Measurements from ENCODE around the gene CCNT1.

Gene CCNT1

DNA sequence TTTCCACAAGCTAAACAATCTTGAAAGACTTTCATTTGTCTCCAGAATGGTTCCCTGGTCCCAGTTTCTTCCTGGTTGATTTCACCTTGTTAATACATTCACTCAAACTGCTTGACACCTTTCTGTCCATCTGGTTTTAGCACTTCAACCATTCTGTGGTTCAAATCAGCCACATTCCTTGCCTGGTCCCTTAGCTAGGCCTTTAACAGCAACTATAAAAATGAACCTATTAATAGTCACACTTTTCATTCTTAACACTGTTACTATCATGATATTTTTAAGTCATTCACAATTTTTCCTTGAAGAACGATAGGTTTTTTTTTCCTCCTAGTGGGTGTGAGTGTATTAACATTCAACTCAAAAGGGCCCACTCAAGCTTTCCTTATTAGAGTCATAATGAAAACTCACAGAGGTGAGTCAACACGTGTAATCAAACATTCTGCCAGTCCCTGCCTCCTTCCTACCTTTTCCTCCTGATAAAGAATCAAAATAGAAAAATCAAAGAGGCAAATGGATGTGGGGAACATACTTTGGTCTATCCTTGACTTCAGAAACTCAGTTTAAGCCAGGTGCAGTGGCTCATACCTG, 34.4 kb upstream of the CCNT1 start:
- no peak overlapping the region for H3K4me3 Mint-ChIP-seq
- DNase-seq, result no peak
- peaks cover 21% of the 10 kb centered on the region for H3K27me3 Mint-ChIP-seq (ENCODE audit: low read depth, poor library complexity)
- H3K36me3 Mint-ChIP-seq (ENCODE audit: low read depth), result no peaks in the 10 kb centered on the region
- TF ChIP-seq, protein P1, sequence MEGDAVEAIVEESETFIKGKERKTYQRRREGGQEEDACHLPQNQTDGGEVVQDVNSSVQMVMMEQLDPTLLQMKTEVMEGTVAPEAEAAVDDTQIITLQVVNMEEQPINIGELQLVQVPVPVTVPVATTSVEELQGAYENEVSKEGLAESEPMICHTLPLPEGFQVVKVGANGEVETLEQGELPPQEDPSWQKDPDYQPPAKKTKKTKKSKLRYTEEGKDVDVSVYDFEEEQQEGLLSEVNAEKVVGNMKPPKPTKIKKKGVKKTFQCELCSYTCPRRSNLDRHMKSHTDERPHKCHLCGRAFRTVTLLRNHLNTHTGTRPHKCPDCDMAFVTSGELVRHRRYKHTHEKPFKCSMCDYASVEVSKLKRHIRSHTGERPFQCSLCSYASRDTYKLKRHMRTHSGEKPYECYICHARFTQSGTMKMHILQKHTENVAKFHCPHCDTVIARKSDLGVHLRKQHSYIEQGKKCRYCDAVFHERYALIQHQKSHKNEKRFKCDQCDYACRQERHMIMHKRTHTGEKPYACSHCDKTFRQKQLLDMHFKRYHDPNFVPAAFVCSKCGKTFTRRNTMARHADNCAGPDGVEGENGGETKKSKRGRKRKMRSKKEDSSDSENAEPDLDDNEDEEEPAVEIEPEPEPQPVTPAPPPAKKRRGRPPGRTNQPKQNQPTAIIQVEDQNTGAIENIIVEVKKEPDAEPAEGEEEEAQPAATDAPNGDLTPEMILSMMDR (IDR thresholded peaks at IDR 0.05), result no peak
- H3K27ac Mint-ChIP-seq, result no peak overlapping the region
- peaks cover 5% of the 10 kb centered on the region for H3K4me1 Mint-ChIP-seq
- H3K9me3 Mint-ChIP-seq, result no peaks in the 10 kb centered on the region

DNA sequence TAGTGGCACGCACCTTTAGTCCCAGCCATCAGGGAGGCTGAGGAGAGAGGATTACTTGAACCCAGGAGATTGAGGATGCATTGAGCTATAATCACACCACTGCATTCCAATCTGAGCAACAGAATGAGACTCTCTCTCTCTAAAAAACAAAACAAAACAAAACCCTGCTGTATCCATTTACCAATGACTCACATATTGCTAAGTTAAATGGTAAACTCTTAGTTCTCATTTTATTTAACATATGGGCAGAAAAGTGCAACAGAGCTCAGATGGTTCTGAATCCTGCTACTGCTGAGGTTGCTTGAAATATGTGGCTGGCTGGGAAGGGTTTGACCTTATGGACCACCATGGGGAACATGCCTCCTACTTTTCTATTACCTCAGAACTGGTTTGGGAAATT, 33.7 kb upstream of the CCNT1 start:
- no peaks in the 10 kb centered on the region for H3K9me3 Mint-ChIP-seq

DNA sequence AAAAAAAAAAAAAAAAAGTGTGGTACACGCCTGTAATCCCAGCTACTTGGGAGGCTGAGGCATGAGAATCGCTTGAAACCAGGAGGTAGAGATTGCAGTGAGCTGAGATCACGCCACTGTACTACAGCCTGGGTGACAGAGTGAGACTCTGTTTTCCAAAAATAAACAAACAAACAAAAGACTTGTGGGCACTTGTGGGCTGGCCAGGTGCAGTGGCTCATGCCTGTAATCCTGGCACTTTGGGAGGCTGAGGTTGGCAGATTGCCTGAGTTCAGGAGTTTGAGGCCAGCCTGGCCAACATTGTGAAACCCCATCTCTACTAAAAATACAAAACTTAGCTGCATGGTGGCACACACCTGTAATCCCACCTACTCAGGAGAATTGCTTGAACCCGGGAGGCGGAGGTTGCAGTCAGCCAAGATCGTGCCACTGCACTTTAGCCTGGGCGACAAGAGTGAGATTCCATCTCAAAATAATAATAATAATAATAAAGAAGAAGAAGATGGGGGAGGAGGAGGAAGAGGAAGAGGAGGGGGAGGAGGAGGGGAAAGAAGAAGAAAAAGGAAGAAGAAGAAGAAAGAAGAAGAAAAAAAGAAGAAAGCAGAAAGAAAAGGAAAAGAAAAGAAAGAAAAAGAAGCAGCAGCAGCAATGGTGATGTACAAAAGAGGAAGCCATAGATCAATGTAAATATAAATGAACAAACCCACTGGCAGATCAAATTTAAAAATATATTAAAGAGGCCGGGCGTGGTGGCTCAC, 27.9 kb upstream of the CCNT1 start:
- no peak for DNase-seq

More for the DNA sequence above, 33.7 kb upstream of the CCNT1 start:
- Mint-ChIP-seq H3K27me3 (ENCODE audit: low read depth, poor library complexity) (peaks cover 18% of the 10 kb centered on the region), H3K4me3 (no peak overlapping the region), H3K27ac (no peak overlapping the region), H3K36me3 (ENCODE audit: low read depth) (no peaks in the 10 kb centered on the region), H3K4me1 (peaks cover 5% of the 10 kb centered on the region)
- TF ChIP-seq, protein P1 (IDR thresholded peaks at IDR 0.05), result no peak
- DNase-seq, result no peak

DNA sequence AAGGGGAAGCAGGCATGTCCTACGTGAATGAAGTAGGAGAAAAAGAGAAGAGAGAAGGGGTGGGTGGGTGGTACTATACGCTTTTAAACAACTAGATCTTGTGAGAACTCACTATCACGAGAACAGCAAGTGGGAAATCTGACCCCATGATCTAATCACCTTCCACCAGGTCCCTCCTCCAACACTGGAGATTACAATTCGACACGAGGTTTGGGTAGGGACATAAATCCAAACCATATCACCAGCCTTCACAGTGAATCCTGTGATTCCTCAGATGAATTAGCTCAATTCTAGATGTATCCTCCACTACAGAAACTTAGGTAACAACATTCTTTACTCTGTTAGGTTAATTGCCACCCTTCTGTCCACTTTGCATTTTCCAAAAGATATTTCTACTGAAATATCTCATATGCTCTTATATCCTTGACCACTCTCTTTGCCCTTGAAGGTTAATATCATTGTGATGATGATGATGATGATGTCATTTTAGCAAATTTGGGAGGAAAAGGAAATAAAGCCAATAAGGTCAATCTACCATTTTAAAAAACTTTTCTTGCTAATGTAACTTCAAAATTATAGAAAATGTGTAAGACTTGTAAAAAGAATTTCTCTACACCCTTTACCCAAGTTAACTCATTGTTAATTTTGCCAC, 23.2 kb upstream of the CCNT1 start:
- Mint-ChIP-seq H3K4me3 (no peak overlapping the region), H3K4me1 (no peaks in the 10 kb centered on the region), H3K27ac (no peak overlapping the region), H3K36me3 (ENCODE audit: low read depth) (no peaks in the 10 kb centered on the region), H3K9me3 (no peaks in the 10 kb centered on the region), H3K27me3 (ENCODE audit: low read depth, poor library complexity) (peaks cover 56% of the 10 kb centered on the region)
- TF ChIP-seq, protein P1 (IDR thresholded peaks at IDR 0.05), result no peak
- DNase-seq, result no peak

More for the DNA sequence above, 27.9 kb upstream of the CCNT1 start:
- Mint-ChIP-seq H3K9me3 (no peaks in the 10 kb centered on the region), H3K27me3 (ENCODE audit: low read depth, poor library complexity) (peaks cover 40% of the 10 kb centered on the region), H3K27ac (no peak overlapping the region), H3K4me1 (no peaks in the 10 kb centered on the region), H3K4me3 (no peak overlapping the region), H3K36me3 (ENCODE audit: low read depth) (no peaks in the 10 kb centered on the region)
- TF ChIP-seq, protein P1 (IDR thresholded peaks at IDR 0.05), result no peak

DNA sequence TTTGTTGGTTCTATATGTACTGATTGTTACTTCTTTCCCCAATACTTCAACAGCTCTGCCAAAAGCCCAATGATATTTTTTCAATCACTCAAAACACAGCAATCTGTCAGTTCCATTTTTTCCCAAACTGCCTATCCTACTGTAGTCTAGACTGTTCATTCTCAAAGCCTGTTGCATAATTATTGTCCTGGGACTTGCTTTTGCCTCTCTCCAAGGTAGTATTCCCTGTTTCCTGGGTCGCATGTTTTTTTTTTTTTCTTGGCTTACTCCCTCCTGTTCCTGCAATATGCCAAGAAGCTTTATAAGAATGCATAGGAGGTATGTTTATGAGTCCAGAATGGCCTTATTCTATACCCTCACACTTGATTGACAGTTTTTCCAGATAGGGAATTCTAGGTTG, 19.9 kb upstream of the CCNT1 start:
- no peaks in the 10 kb centered on the region for H3K36me3 Mint-ChIP-seq (ENCODE audit: low read depth)
- TF ChIP-seq, protein P1 (IDR thresholded peaks at IDR 0.05), result no peak
- peaks cover 49% of the 10 kb centered on the region for H3K27me3 Mint-ChIP-seq (ENCODE audit: low read depth, poor library complexity)
- H3K4me1 Mint-ChIP-seq, result no peaks in the 10 kb centered on the region
- no peak overlapping the region for H3K4me3 Mint-ChIP-seq
- no peak for DNase-seq
- no peak overlapping the region for H3K27ac Mint-ChIP-seq
- H3K9me3 Mint-ChIP-seq, result no peaks in the 10 kb centered on the region

All from nephron progenitor cell (in vitro differentiated cells).